Left lung (tissue), 10 donors: ENCODE data around the gene PRKCE. TPM values are rescaled to one million over a fixed set of nuclear protein-coding genes. Genes with fewer than 3 reads are reported as not detected.
A peak's percentile ranks its signal among the peaks of the same experiment; 100 is the strongest.

Experiments used
- ATAC-seq: fragments of 200-7000 bp; cut with Tn5 transposase; one replicate; pipeline ENCODE4 v1.9.1; 2020; ENCODE audit warnings: moderate library complexity
- DNase-seq, 4 donors: peaks; one replicate each; pipeline ENCODE4 v3.0.0-alpha.2; 2013 to 2020
- H3K27ac ChIP-seq, 2 donors: fragments of 200-600 bp; sonication (generic) in 1 of 2; one replicate each; pipeline versions ENCODE4 v1.5.0 to v1.8.0; 2020 to 2021
- H3K27me3 ChIP-seq, 2 donors: fragments of 200-600 bp; sonication (generic) in 1 of 2; one replicate each; pipeline versions ENCODE4 v1.5.0 to v1.8.0; 2020 to 2021
- H3K36me3 ChIP-seq, 2 donors: fragments of 200-600 bp; sonication (generic) in 1 of 2; one replicate each; pipeline versions ENCODE4 v1.5.0 to v1.8.0; 2020 to 2021
- H3K4me1 ChIP-seq, 2 donors: fragments of 200-600 bp; one replicate each; pipeline ENCODE4 v1.8.0; 2021
- H3K4me3 ChIP-seq, 2 donors: fragments of 200-600 bp; sonication (generic) in 1 of 2; one replicate each; pipeline versions ENCODE4 v1.5.0 to v1.8.0; 2020 to 2021; ENCODE audit warnings: mild to moderate bottlenecking in 1 of 2
- H3K9me3 ChIP-seq, 2 donors: fragments of 200-600 bp; sonication (generic) in 1 of 2; one replicate each; pipeline versions ENCODE4 v1.5.0 to v1.8.0; 2020 to 2021
- intact Hi-C, 2 donors: fragments of 100-400 bp; cut with DNase I; formaldehyde crosslinking; loops; one replicate each; pipeline versions ENCODE4 v1.11.2 to v1.14.2; 2022
- polyA plus RNA-seq, 6 donors: library from polyadenylated mRNA; unstranded; fragments of 120-200 nt; gene quantifications; one replicate each; pipeline ENCODE4 v1.2.1, GENCODE V29; 2013; ENCODE audit not compliant: insufficient read length in 6 of 6
- total RNA-seq, 2 donors: library from RNA; stranded (reverse); fragmentation: NEBNext Ultra II Directional; extraction: Animal tissue kit (Norgen Biotek cat#: 25700); gene quantifications; one replicate each; pipeline ENCODE4 v1.2.1, GENCODE V29; 2021
- TF ChIP-seq, protein P1 (sequence below), 2 donors: fragments of 200-600 bp; sonication (generic) in 1 of 2; IDR thresholded peaks; one replicate each; pipeline versions ENCODE4 v1.5.0 to v1.8.0; 2021; ENCODE audit warnings: antibody characterized with exemption in 2 of 2
- donor health status: DM: no; HTN: yes; CAD: no.
- donor health status: DM: no; HTN: no; CAD: no.

The PRKCE gene
- total and polyA plus RNA-seq, 8 donors, result 12.0 to 56.9 (median 14.7) TPM

GRCh38 chr2:45793305-45793962 lies 142.0 kb downstream of the PRKCE start:
- DNase-seq (no peak), ATAC-seq (no peak)
- H3K27ac ChIP-seq, result peak overlapping the region in 1 of 2 donors; percentile 48
- H3K4me1 ChIP-seq, result peaks cover 9 to 11% of the 10 kb centered on the region in 2 donors
- H3K36me3 ChIP-seq, result no peaks in the 10 kb centered on the region
- H3K9me3 ChIP-seq, result no peaks in the 10 kb centered on the region
- intact Hi-C loops, result no loop called here
- H3K27me3 ChIP-seq, result no peaks in the 10 kb centered on the region
- no peak overlapping the region for H3K4me3 ChIP-seq
- TF ChIP-seq, protein P1, sequence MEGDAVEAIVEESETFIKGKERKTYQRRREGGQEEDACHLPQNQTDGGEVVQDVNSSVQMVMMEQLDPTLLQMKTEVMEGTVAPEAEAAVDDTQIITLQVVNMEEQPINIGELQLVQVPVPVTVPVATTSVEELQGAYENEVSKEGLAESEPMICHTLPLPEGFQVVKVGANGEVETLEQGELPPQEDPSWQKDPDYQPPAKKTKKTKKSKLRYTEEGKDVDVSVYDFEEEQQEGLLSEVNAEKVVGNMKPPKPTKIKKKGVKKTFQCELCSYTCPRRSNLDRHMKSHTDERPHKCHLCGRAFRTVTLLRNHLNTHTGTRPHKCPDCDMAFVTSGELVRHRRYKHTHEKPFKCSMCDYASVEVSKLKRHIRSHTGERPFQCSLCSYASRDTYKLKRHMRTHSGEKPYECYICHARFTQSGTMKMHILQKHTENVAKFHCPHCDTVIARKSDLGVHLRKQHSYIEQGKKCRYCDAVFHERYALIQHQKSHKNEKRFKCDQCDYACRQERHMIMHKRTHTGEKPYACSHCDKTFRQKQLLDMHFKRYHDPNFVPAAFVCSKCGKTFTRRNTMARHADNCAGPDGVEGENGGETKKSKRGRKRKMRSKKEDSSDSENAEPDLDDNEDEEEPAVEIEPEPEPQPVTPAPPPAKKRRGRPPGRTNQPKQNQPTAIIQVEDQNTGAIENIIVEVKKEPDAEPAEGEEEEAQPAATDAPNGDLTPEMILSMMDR (IDR thresholded peaks at IDR 0.05), result no peak

GRCh38 chr2:45794134-45794617 lies 142.7 kb downstream of the PRKCE start:
- Histone ChIP-seq H3K4me3 (no peak overlapping the region), H3K27me3 (no peaks in the 10 kb centered on the region), H3K4me1 (peaks cover 9 to 11% of the 10 kb centered on the region in 2 donors), H3K9me3 (no peaks in the 10 kb centered on the region), H3K36me3 (no peaks in the 10 kb centered on the region), H3K27ac (peak overlapping the region in 1 of 2 donors; percentile 48)
- TF ChIP-seq, protein P1 (IDR thresholded peaks at IDR 0.05), result no peak
- ATAC-seq (peak; percentile 18), DNase-seq (no peak)
- intact Hi-C loops, result no loop called here

- no peak for DNase-seq
- Histone ChIP-seq H3K27ac (no peak overlapping the region), H3K36me3 (no peaks in the 10 kb centered on the region), H3K4me3 (no peak overlapping the region), H3K9me3 (no peaks in the 10 kb centered on the region), H3K27me3 (no peaks in the 10 kb centered on the region), H3K4me1 (peaks cover 9 to 15% of the 10 kb centered on the region in 2 donors)
- intact Hi-C loops, result no loop called here
- TF ChIP-seq, protein P1 (IDR thresholded peaks at IDR 0.05), result no peak
- ATAC-seq, result no peak
These were observed 145.0 kb downstream of the PRKCE start for GRCh38 chr2:45796500-45796899.

- H3K27ac ChIP-seq, result no peak overlapping the region
- no peaks in the 10 kb centered on the region for H3K36me3 ChIP-seq
- TF ChIP-seq, protein P1 (IDR thresholded peaks at IDR 0.05), result no peak
- H3K4me3 ChIP-seq, result no peak overlapping the region
- intact Hi-C loops, result no loop called here
- H3K4me1 ChIP-seq, result peaks cover 9 to 16% of the 10 kb centered on the region in 2 donors
- no peaks in the 10 kb centered on the region for H3K27me3 ChIP-seq
- ATAC-seq, result peak; percentile 82
- no peak for DNase-seq
- no peaks in the 10 kb centered on the region for H3K9me3 ChIP-seq
These were observed 146.2 kb downstream of the PRKCE start for GRCh38 chr2:45797451-45798230.
